Testis (tissue), 3 donors: ENCODE results near the gene RAET1E. TPM values are rescaled to one million over a fixed set of nuclear protein-coding genes. Genes with fewer than 3 reads are reported as not detected.

Source experiments
- DNase-seq: peaks from one replicate; pipeline ENCODE4 v3.0.0-alpha.2; 2019
- H3K27ac ChIP-seq, 2 donors: fragments of 200-600 bp; sonication (generic); one replicate each; pipeline ENCODE4 v1.5.1; 2019
- H3K27me3 ChIP-seq: fragments of 200-600 bp; sonication (generic); one replicate; pipeline ENCODE4 v1.5.1; 2019
- H3K36me3 ChIP-seq: fragments of 200-600 bp; sonication (generic); one replicate; pipeline ENCODE4 v1.5.1; 2017; ENCODE audit warnings: low read depth; ENCODE audit errors: missing control alignments
- H3K4me1 ChIP-seq: fragments of 200-600 bp; sonication (generic); one replicate; pipeline ENCODE4 v1.5.1; 2019
- H3K4me3 ChIP-seq, 2 donors: fragments of 200-600 bp; sonication (generic); one replicate each; pipeline ENCODE4 v1.5.1; 2017 to 2019
- H3K9me3 ChIP-seq: fragments of 200-600 bp; sonication (generic); one replicate; pipeline ENCODE4 v1.5.1; 2017
- POLR2A ChIP-seq: fragments of 450-650 bp; IDR thresholded peaks from one replicate; pipeline ENCODE4 v1.6.1; 2017; ENCODE audit warnings: antibody characterized with exemption, mild to moderate bottlenecking, moderate library complexity
- WGBS, 2 donors: methylation state at CpG; one replicate each; pipeline ENCODE4 v1.1.5; 2018; 5-methylcytosine and 5-hydroxymethylcytosine counted together
- intact Hi-C: fragments of 100-400 bp; cut with DNase I; formaldehyde crosslinking; loops from one replicate; pipeline ENCODE4 v1.15.1; 2023; ENCODE audit warnings: low total_unique reads
- polyA plus RNA-seq: library from polyadenylated mRNA; stranded (reverse); fragments of 350-450 nt; fragmentation: Illumina TruSeq; extraction: RNeasy Lipid Tissue Mini Kit (QIAGEN cat#74804); gene quantifications from one replicate; pipeline ENCODE4 v1.2.3, GENCODE V29; 2014; ENCODE audit warnings: low read depth, low replicate concordance; ENCODE audit not compliant: insufficient read depth
- total RNA-seq, 2 donors: library from RNA; depleted of rRNA; stranded (reverse); fragments of >200 nt; gene quantifications; one replicate each; pipeline ENCODE4 v1.2.3, GENCODE V29; 2016
- TF ChIP-seq, protein P1 (sequence below), 3 experiments: fragments of 450-650 bp in 2 of 3; fragments of 200-600 bp in 1 of 3; sonication (generic) in 1 of 3; IDR thresholded peaks; one replicate each; pipeline ENCODE4 v1.5.1; 2016 to 2019; ENCODE audit warnings: antibody characterized with exemption in 3 of 3, mild to moderate bottlenecking in 2 of 3, moderate library complexity in 1 of 3

The RAET1E gene
- total and polyA plus RNA-seq, 3 donors from 2014 or later = 0.30 to 0.31 (median 0.31) TPM

DNA sequence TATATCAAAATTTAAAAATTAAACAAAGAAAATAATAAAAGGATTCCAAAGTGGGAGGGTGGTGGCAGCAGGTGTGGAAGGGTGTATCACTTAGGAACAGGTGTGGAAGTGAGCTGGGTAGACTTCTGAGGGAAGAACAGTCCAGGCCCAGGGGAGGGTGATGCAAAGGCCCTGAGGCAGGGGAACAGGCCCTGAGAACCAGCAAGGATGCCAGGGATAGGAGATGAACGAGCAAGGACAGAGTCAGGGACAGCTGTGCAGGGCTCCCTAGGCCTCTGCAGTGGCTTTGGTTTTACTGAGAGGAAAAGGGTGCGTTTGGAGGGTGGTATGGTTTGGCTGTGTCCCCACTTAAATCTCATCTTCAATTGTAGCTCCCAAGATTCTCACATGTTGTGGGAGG lies 9.4 kb upstream of the RAET1E start:
- TF ChIP-seq, protein P1, sequence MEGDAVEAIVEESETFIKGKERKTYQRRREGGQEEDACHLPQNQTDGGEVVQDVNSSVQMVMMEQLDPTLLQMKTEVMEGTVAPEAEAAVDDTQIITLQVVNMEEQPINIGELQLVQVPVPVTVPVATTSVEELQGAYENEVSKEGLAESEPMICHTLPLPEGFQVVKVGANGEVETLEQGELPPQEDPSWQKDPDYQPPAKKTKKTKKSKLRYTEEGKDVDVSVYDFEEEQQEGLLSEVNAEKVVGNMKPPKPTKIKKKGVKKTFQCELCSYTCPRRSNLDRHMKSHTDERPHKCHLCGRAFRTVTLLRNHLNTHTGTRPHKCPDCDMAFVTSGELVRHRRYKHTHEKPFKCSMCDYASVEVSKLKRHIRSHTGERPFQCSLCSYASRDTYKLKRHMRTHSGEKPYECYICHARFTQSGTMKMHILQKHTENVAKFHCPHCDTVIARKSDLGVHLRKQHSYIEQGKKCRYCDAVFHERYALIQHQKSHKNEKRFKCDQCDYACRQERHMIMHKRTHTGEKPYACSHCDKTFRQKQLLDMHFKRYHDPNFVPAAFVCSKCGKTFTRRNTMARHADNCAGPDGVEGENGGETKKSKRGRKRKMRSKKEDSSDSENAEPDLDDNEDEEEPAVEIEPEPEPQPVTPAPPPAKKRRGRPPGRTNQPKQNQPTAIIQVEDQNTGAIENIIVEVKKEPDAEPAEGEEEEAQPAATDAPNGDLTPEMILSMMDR (IDR thresholded peaks at IDR 0.05) = no peak
- TF ChIP-seq POLR2A = no peak
- intact Hi-C loops = no loop called here
- no peak for DNase-seq
- H3K36me3 ChIP-seq = no peaks in the 10 kb centered on the region
- H3K4me1 ChIP-seq = no peaks in the 10 kb centered on the region
- no peaks in the 10 kb centered on the region for H3K27me3 ChIP-seq
- WGBS, 2 donors = 83 to 93% methylated on average over 2 of the region's 2 CpGs
- H3K27ac ChIP-seq = no peak overlapping the region
- H3K9me3 ChIP-seq = no peaks in the 10 kb centered on the region
- H3K4me3 ChIP-seq = no peak overlapping the region

- TF ChIP-seq, protein P1 (IDR thresholded peaks at IDR 0.05) = no peak
- no peak for TF ChIP-seq POLR2A
- no peaks in the 10 kb centered on the region for H3K27me3 ChIP-seq
- no peak overlapping the region for H3K4me3 ChIP-seq
- no peaks in the 10 kb centered on the region for H3K36me3 ChIP-seq
- H3K9me3 ChIP-seq = no peaks in the 10 kb centered on the region
- WGBS, 2 donors = 90 to 93% methylated on average over 4 of the region's 4 CpGs
- DNase-seq = no peak
- intact Hi-C loops = no loop called here
- H3K27ac ChIP-seq = no peak overlapping the region
- no peaks in the 10 kb centered on the region for H3K4me1 ChIP-seq
Observed at GRCh38 chr6:149906405-149906804, 8.5 kb upstream of the RAET1E start.

DNA sequence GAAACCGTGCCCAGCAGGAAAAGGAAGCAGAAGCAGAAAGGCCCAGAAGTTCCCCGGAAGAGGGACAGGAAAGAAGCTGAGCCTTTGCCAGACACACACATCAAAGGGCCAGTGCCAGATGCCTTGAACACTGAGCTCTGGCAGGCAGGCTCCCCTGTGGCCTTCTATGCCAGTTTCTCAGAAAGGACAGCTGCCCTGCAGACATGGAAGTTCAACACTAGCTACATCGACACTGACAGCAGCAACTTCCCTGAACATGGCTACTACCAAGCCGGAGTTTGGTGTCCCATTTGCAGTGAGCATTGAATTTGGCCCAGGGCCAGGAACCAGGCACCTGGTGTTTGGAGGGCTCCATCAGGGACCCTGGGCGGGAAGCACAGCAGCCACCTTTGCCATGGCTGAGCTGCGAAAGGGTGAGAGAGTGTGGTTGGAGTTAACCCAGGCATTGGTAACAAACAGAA lies 8.0 kb upstream of the RAET1E start:
- Histone ChIP-seq H3K9me3 (no peaks in the 10 kb centered on the region), H3K27me3 (no peaks in the 10 kb centered on the region), H3K4me3 (no peak overlapping the region), H3K36me3 (no peaks in the 10 kb centered on the region), H3K4me1 (no peaks in the 10 kb centered on the region), H3K27ac (no peak overlapping the region)
- 93 to 97% methylated on average over 4 to 6 of the region's 6 CpGs for WGBS, 2 donors
- TF ChIP-seq, protein P1 (IDR thresholded peaks at IDR 0.05) = no peak
- intact Hi-C loops = no loop called here
- DNase-seq = no peak

DNA sequence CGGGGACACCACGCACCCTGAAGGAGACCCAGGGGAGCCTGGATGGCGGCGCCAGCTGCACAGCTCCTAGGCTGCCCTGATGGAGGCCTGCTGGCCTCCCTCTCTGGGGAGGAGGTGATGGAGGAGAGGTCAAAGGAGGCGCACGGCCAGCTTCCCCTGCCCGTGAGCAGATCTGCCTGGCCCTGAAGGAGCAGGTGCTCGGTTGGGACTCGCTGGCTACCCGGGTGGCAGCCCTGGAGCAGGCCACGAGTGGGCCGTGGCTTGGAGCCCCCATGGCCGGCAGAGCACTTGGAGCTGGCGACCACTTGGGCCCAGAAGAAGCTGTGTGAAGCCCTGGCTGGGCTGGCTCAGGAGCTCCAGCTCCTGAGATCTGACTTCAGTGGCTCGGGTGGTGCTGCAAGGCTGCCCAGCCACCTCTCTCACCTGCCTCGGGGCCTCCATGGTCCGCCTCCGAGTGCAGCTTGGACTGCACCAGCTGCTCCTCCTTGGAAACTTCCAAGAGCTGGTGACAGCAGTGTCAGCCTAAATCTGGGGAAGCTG lies 7.5 kb upstream of the RAET1E start:
- H3K27me3 ChIP-seq = no peaks in the 10 kb centered on the region
- DNase-seq = no peak
- H3K4me3 ChIP-seq = no peak overlapping the region
- H3K27ac ChIP-seq = no peak overlapping the region
- H3K9me3 ChIP-seq = no peaks in the 10 kb centered on the region
- no peak for TF ChIP-seq POLR2A
- TF ChIP-seq, protein P1 (IDR thresholded peaks at IDR 0.05) = no peak
- WGBS, 2 donors = 90 to 93% methylated on average over 4 to 18 of the region's 18 CpGs
- H3K36me3 ChIP-seq = no peaks in the 10 kb centered on the region
- intact Hi-C loops = no loop called here
- H3K4me1 ChIP-seq = no peaks in the 10 kb centered on the region

- no peak for DNase-seq
- 85 to 87% methylated on average over 6 to 13 of the region's 13 CpGs for WGBS, 2 donors
Observed at GRCh38 chr6:149904661-149905370, 6.9 kb upstream of the RAET1E start.

More at GRCh38 chr6:149904661-149905370, 6.9 kb upstream of the RAET1E start:
- no peak for TF ChIP-seq POLR2A
- TF ChIP-seq, protein P1 (IDR thresholded peaks at IDR 0.05) = no peak
- Histone ChIP-seq H3K27ac (no peak overlapping the region), H3K27me3 (no peaks in the 10 kb centered on the region), H3K36me3 (no peaks in the 10 kb centered on the region), H3K4me3 (no peak overlapping the region), H3K9me3 (no peaks in the 10 kb centered on the region), H3K4me1 (no peaks in the 10 kb centered on the region)
- intact Hi-C loops = no loop called here
